Measurements from ENCODE around the gene ZMYND8. TPM values are rescaled to one million over a fixed set of nuclear protein-coding genes. Genes with fewer than 3 reads are reported as not detected.

The ZMYND8 gene
- total RNA-seq, 4 donors from 2014 or later = 33.3 to 46.7 (median 39.2) TPM

DNA sequence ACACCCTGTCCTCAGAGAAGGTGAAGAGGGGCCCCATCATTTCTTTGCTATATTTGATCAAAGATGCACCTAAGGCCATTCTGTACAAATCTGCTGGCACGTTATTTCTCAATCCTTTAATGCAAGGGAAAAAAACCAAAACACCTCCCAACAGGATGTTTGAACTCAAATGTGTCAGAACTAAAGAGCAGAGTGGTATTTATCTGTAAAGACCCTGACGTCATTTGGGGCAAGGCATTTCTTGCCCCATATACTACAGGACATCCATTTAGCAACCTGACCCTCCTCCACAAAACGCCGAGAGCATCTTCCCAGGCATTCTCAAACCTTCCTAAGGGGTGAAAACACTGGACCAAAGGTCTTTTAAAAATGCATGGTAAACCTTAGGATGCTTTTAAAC, 50.8 kb downstream of the ZMYND8 start:
- TF ChIP-seq, protein P1, sequence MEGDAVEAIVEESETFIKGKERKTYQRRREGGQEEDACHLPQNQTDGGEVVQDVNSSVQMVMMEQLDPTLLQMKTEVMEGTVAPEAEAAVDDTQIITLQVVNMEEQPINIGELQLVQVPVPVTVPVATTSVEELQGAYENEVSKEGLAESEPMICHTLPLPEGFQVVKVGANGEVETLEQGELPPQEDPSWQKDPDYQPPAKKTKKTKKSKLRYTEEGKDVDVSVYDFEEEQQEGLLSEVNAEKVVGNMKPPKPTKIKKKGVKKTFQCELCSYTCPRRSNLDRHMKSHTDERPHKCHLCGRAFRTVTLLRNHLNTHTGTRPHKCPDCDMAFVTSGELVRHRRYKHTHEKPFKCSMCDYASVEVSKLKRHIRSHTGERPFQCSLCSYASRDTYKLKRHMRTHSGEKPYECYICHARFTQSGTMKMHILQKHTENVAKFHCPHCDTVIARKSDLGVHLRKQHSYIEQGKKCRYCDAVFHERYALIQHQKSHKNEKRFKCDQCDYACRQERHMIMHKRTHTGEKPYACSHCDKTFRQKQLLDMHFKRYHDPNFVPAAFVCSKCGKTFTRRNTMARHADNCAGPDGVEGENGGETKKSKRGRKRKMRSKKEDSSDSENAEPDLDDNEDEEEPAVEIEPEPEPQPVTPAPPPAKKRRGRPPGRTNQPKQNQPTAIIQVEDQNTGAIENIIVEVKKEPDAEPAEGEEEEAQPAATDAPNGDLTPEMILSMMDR (IDR thresholded peaks at IDR 0.05; ENCODE audit: low read depth) = no peak

GRCh38 chr20:47304287-47304686, 52.2 kb downstream of the ZMYND8 start:
- TF ChIP-seq, protein P1 (IDR thresholded peaks at IDR 0.05; ENCODE audit: low read depth) = no peak

GRCh38 chr20:47303736-47304135, 52.8 kb downstream of the ZMYND8 start:
- TF ChIP-seq, protein P1 (IDR thresholded peaks at IDR 0.05; ENCODE audit: low read depth) = no peak

- TF ChIP-seq, protein P1 (IDR thresholded peaks at IDR 0.05; ENCODE audit: low read depth) = peak; percentile 46
Observed at GRCh38 chr20:47300071-47300470, 56.4 kb downstream of the ZMYND8 start.

DNA sequence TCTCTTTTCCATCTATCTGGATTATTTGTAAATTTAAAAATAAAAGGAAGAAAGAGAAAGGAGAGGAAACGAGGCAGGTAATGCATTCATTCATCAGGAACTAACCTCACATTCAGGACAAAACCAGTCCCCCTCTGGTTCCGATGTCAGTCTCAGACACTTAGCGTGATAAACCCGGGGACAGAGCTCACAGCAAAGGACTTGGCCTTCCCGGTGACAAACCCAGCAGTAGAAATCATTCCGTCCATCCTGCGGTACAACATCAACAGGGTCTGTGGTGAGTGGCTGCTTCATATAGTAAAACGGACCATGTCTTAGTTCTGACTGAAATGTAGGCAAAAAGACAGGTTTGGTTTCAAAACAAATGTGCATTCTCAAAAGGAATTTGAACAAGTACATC, 57.9 kb downstream of the ZMYND8 start:
- TF ChIP-seq, protein P1 (IDR thresholded peaks at IDR 0.05; ENCODE audit: low read depth) = no peak

GRCh38 chr20:47297746-47298145, 58.8 kb downstream of the ZMYND8 start:
- TF ChIP-seq, protein P1 (IDR thresholded peaks at IDR 0.05; ENCODE audit: low read depth) = no peak

DNA sequence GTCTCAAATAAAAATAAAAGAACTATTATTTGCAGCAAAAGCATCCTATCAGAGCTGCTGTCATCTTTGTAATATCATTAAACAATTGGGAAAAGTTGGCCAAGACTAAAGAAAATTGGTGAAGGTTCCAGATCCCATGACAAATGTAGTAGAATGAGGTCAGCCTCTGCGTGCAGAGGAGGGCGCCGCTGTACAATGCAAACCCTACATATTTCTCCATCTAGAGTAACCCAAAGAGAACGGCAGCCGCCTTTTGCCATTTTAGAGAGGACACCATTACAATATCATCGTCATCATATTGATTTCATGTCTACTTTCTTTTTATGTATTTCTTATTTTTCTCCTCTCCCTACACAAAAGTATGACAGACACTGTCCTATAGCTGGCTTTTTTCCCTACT, 59.5 kb downstream of the ZMYND8 start:
- TF ChIP-seq, protein P1 (IDR thresholded peaks at IDR 0.05; ENCODE audit: low read depth) = no peak
